GM19372 (cell line): ENCODE data around the gene HTR3A.

Source experiments
- ATAC-seq: cut with Tn5 transposase; IDR thresholded peaks from one replicate; pipeline ENCODE4 v1.9.1; 2021; ENCODE audit warnings: mild to moderate bottlenecking, low read depth, moderate library complexity; ENCODE audit not compliant: unreplicated experiment

The HTR3A gene

GRCh38 chr11:114011443-114011842 lies 36.5 kb downstream of the HTR3A start:
- no peak for ATAC-seq

- no peak for ATAC-seq
Measured at GRCh38 chr11:114015117-114015516, 40.2 kb downstream of the HTR3A start.

GRCh38 chr11:114016986-114017385 lies 42.1 kb downstream of the HTR3A start:
- no peak for ATAC-seq

DNA sequence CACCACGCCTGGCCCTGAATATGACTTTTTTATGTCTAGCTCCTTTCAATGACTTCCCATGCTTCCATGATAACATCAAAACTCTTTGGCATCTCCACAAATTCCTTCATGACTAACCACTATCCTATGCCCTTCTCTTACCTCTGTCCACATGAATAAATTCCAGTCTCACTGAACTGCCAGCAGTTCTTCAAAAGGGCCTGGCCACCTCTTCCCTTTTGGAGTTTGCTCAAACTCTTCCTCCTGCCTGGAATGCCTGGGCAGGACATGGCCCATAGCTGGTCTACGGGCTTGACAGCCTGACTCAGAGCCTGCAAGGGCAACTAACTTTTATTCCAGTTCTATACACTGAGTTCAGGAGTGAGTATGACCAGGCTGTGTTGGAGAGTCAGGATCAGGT lies 42.8 kb downstream of the HTR3A start:
- ATAC-seq = no peak

DNA sequence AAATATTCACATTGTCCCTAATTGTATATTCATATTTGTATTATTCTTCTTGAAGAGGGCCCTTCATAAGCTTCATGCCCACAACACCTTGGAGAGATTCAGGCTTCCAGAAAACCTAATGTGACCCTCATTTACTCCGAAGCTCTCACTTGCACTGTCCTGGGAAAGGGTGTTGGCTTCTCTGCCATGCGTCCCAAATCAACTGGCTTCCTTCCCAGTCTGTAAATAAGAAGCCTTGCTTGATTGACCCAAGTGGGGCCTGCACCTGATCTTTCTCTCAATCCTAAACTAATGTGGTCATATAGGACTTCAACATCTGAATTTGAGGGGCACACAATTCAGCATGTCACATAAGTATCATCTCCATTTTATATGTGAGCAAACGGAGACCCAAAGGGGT lies 44.1 kb downstream of the HTR3A start:
- no peak for ATAC-seq

DNA sequence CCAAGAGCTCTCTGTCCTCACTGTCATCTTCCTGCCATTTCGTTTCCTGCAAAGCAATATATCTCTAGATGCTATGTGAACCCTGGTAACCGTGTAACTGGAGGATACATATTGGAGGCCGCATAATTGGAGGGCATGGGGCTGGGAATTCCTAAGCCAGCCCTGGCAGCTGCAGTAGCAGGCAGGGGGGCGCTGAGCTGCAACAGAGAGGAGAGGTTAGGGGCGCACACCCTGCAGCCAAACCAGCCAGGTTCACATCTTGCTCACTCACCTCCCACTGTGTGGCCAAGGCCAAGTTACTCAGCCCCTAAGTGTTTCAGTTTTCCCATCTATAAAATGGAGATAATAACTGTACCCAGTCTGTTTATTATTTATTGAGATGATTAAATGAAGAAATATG lies 44.7 kb downstream of the HTR3A start:
- ATAC-seq = no peak

DNA sequence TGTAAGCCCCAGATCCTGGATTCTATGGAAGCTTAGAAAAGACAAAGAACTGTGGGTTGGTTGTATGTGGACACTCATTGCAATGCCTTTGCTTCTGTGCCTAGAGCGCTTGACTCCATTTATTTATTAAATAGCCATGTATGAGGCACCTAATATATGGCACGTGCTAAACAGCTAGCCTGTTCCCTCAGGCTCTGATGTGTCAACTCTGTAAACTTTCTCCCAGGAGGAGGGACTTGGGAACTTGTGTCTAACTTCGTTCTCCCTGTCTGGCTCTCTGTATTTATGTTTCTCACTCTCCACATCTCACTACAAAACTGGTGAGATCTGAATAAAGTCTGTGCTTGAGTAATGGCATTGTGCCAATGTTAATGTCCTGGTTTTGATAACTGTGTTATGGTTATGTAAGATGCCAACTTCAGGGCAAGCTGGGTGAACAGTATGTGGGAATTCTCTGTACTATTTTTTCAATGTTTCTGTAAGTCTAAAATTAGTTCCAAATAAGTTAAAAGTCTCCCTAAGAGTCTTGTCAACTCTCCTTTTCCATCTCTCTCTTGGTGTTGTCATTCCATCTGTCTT lies 50.5 kb downstream of the HTR3A start:
- no peak for ATAC-seq

- ATAC-seq = no peak
Measured at GRCh38 chr11:114026355-114026754, 51.4 kb downstream of the HTR3A start.

DNA sequence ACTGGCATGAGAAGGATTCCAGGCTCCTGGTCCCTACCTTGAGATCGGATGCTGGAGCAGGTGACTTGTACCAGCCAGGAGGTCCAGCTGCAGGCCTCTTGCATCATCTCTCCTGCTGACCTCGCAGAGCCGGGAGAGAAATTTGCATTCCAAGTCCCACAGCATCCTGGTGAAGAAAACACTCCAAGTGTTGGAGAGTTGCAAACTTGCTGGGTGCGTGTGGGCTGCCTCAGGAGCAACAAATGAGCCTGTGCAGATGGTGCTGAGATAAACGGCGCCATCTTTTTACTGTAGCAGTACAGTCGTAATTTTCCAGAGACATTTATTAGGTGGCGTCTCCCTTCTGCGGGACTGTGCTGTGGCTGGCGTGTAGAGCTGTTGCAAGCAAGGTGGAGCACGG lies 52.5 kb downstream of the HTR3A start:
- no peak for ATAC-seq

DNA sequence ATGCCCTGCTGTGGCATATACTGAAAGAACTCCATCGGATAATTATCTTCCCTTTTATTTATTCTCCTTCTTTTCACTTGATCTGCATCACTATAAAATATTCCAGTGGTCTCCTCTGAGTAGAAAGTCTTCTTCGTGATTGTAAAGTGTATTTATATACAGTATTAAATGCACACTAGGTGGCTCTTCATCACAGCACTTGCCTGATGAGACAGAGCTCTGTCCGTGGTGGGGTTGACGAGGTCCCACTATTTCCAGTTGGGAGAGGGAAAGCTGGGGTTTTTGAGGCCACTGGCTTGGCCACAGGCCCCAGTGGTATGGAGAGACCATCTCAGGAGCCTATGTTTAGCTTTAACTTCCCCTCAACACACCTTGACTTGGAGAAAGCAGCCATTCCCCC lies 53.0 kb downstream of the HTR3A start:
- no peak for ATAC-seq

DNA sequence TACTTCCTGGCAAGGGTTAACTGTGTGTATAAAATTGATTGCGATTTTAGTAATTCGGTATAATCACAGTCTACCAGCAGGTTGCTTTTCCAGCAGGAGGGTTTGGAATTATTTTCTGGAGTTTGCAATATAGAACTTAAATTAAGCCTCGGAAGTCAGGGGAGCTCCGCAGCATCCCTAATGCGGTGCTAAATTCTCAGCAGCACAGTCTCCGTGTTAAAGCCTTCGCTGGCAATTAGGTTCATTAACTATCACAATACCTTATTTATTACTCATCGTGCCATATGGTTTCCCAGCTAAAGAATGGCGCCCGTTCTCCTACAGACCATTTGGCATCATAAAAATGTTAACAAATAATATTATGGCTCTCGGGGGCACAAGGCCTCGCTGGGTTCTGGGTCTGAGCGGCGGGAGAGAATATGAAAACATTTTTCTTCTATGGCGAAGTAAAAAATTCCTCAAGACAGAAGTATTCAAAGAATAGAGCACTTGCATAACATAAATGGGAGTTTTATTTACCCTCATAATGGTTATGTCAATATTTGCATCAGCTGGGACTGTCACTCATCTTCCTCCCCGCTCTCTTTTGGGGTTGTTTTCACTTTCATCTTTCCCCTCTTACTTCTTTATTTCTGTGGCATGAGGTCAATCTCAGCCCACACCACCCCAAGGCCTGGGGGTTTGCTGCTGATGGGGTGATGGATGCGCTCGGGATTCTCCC lies 56.5 kb downstream of the HTR3A start:
- ATAC-seq = no peak

DNA sequence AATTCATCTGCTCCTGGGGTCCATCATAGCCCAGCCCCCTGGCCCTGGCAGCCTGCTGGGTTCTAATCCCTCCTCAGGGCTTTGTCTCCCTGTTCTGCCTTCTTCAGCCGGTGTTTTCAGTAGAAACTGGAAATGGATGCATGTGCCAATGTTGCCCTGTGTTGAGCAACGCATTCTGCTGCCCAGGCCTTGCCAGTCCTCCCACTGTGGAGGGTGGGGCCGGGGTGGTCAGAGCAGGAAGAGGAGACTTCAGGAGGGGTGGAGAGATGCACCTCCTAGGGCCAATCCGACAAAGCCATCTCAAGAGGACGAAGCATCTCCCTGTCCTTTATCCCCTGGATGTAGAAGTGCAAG lies 57.0 kb downstream of the HTR3A start:
- no peak for ATAC-seq

- ATAC-seq = no peak
Measured at GRCh38 chr11:114033066-114033465, 58.2 kb downstream of the HTR3A start.

DNA sequence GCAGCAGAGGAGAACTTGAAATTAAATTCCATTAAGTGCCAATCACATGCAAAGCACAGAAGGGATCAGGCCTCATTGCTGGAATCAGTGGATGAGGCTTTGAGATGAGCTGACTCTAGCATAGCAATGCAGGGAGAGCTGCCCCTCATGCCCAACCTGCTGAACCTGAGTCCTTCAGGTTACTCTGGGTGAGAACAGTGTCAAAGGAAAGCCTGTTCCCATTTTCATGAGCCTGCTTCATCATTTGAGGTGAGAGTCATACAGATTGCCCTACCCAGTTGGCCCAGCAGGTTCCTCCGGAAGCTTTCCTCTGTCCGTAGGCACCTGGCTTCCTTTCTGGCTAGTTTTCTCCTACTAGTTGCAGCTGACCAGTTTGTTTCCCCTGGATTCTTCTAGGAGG lies 58.7 kb downstream of the HTR3A start:
- no peak for ATAC-seq

DNA sequence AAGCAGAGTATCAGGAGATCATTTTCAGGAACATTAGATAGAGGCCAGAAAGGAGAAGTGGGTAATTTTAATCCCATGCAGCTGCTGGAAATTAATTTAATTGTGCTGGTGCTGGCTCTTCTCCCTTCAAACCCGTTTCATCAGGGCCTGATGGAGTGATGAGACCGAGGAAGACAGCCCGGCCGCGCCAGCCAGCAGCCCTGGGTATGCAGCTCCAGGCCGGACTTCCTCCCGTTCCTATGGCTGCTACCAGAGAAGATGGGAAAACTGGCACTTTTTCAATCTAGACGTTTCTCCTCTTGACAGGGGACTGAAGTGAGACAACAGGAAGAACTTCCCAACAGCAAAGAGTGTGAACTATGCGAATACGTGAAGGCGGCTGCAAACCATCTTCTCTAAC lies 60.0 kb downstream of the HTR3A start:
- ATAC-seq = no peak

DNA sequence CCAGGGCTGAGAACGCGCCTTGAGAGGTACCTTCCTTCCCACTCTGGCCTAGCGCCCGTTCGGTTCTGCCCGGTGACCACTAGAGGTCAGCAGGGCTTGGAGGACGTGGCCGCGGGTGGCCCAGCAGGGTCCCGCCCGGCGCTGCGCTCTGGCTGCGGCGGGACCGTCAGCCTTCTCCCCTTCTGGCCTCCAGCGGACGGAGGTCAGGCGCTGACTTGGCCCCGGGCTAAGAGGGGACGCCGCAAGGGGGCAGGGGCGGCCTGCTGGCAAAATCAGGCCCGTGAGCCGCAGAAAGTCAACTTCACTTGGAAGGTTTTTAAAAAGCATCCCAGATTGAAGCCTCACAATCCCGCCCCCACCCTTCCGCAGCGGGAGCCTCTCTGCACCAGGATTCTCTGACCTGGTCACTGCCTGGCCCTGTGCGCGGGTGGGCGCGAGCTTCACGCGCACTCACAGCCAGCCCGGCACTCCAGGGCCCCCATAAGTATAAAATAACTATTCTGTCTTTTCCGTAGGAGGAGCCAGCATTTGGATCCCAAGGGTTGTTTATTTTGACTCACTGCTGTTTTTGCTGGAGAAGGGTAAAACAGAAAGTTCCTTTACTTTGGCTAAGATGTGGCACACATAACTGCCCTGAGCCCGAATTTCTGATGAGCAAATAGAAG lies 61.4 kb downstream of the HTR3A start:
- ATAC-seq = no peak

DNA sequence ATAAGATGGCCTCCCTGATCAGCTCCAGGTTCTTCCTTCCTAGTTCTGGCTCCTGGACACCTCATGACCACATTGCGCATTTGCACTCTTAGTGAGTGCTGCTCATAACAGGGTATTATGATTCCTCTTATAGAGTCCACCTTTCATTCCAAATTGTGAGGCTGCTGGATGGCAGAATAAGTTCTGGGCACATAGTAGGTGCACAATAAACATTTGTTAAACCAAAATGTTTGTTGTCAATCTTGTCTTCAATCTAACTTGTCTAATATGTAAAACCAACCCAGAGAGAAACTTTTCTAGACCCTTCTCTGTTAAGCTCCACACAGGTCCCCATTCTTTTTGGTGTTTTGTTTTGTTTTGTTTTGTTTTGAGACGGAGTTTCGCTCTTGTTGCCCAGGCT lies 62.0 kb downstream of the HTR3A start:
- ATAC-seq = no peak

- no peak for ATAC-seq
Measured at GRCh38 chr11:114039551-114039950, 64.6 kb downstream of the HTR3A start.
